Fibroblast of villous mesenchyme (primary cell): ENCODE results near the gene CRHBP. TPM values are rescaled to one million over a fixed set of nuclear protein-coding genes. Genes with fewer than 3 reads are reported as not detected.

ENCODE experiments used
- DNase-seq: peaks from one replicate; pipeline ENCODE4 v3.0.0-alpha.2; 2010; ENCODE audit warnings: low read depth
- H3K4me3 ChIP-seq: 2 replicates; pipeline ENCODE4 v1.5.1; 2011; ENCODE audit warnings: low read depth, mild to moderate bottlenecking, low read length
- CTCF ChIP-seq: IDR thresholded peaks from 2 replicates; pipeline ENCODE4 v1.5.1; 2012; ENCODE audit warnings: low read depth, mild to moderate bottlenecking, low read length; ENCODE audit not compliant: insufficient read depth
- total RNA-seq: library from RNA; depleted of rRNA; stranded (reverse); fragments of >200 nt; gene quantifications from 2 replicates; pipeline ENCODE4 v1.2.3, GENCODE V29; 2012

CRHBP gene
- total RNA-seq, 1 donor = not detected

- DNase-seq = peak; percentile 59
- TF ChIP-seq CTCF = no peak
- no peak overlapping the region for H3K4me3 ChIP-seq
These were observed 6.3 kb downstream of the CRHBP start for GRCh38 chr5:76958991-76959767.

DNA sequence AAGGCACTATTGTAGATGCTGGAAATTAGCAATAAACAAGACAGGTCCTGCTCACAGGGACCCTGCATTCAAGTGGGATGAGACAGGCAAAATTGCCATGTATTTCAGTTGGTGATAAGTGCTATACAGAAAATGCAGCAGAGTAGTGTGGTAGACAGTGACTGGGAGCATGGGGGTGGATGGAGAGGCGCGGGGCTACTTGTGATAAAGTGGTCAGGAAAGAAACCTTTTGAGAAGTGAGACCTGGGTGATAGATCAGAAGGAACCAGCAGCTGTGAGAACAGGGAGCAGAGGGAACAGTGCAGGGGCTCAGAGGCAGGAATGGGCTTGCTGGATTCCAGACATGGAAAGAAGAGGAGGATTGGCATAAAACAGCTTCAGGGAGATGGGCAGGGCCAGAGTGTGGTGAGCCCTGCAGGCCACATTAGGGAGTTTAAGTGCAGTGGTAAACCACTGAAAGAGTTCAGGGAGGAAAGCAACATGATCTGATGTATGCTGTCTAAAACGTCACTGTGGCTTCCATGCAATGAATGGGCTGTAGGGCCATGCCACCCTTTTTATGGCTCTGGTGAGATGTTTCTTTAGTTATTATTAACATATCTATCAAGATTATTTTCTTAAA is 7.3 kb downstream of the CRHBP start:
- no peak for TF ChIP-seq CTCF
- no peak overlapping the region for H3K4me3 ChIP-seq
- no peak for DNase-seq

- no peak overlapping the region for H3K4me3 ChIP-seq
- TF ChIP-seq CTCF = no peak
- DNase-seq = no peak
These were observed 11.2 kb downstream of the CRHBP start for GRCh38 chr5:76964060-76964459.

GRCh38 chr5:76971511-76971910 is 18.7 kb downstream of the CRHBP start:
- no peak for DNase-seq
- H3K4me3 ChIP-seq = no peak overlapping the region
- no peak for TF ChIP-seq CTCF

DNA sequence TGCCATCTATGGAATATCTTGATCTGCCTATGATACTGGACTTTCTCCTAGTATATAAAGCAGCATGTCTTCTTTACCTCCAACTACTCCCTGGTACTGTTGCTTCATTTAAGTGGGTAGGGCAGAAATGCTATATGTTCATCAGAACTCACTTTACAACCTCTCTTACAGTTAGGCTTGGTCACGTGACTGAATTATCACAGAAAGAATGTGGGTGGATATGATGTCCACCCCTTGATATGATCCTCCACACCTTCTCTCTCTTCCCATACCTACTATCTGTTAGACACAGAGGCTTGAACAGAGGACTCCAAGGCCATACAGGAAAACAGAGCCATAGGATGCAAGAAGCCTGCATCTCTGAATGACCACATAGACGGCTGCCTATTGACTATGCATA is 19.8 kb downstream of the CRHBP start:
- TF ChIP-seq CTCF = no peak
- H3K4me3 ChIP-seq = no peak overlapping the region
- no peak for DNase-seq

DNA sequence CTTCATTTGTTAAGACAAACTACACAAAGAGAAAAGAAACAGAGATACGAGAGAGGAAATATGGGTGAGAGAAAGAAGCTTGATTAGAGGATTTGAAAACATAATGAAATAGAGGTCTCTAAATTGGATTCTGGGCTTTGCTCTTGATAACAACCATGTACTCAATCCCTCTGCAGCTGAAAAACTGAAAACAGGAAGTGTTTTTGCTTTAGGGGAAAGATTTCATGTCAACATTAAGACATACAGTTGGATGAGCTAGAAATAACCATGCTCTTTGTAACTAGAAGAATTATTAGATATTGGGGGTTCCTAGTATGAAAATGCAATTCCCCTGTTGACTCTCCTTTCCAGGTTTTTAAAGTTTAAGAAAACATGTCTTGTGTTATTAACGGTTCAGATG is 21.9 kb downstream of the CRHBP start:
- DNase-seq = no peak
- no peak overlapping the region for H3K4me3 ChIP-seq
- no peak for TF ChIP-seq CTCF
